Cerebellar nuclear complex (tissue), 1 donor: ENCODE measurements around the gene AASDH.

Experiments used
- DNase-seq, 2 experiments: peaks; one replicate each; lab custom pipeline; 2025; lab: John Stamatoyannopoulos, UW

AASDH gene

GRCh38 chr4:56315543-56315942, 71.7 kb downstream of the AASDH start:
- DNase-seq, result no peak

- DNase-seq, result no peak
These were observed 72.2 kb downstream of the AASDH start for GRCh38 chr4:56315041-56315440.

- no peak for DNase-seq
These were observed 72.9 kb downstream of the AASDH start for GRCh38 chr4:56314207-56314915.

GRCh38 chr4:56313132-56313531, 74.2 kb downstream of the AASDH start:
- DNase-seq, result no peak

- DNase-seq, result peak in 1 of 2 experiments; percentile 4
These were observed 75.9 kb downstream of the AASDH start for GRCh38 chr4:56311299-56311975.

- no peak for DNase-seq
These were observed 76.7 kb downstream of the AASDH start for GRCh38 chr4:56310401-56311125.

GRCh38 chr4:56308384-56308783, 78.9 kb downstream of the AASDH start:
- DNase-seq, result no peak

- DNase-seq, result no peak
These were observed 79.9 kb downstream of the AASDH start for GRCh38 chr4:56307423-56307822.

- DNase-seq, result no peak
These were observed 81.9 kb downstream of the AASDH start for GRCh38 chr4:56305390-56305789.

GRCh38 chr4:56303921-56304320, 83.4 kb downstream of the AASDH start:
- no peak for DNase-seq

GRCh38 chr4:56302760-56303159, 84.5 kb downstream of the AASDH start:
- DNase-seq, result no peak

- no peak for DNase-seq
These were observed 85.2 kb downstream of the AASDH start for GRCh38 chr4:56301997-56302496.

- DNase-seq, result peak in 1 of 2 experiments; percentile 12
These were observed 85.9 kb downstream of the AASDH start for GRCh38 chr4:56301181-56301996.

GRCh38 chr4:56298236-56298635, 89.1 kb downstream of the AASDH start:
- DNase-seq, result no peak

GRCh38 chr4:56297776-56298175, 89.5 kb downstream of the AASDH start:
- no peak for DNase-seq

GRCh38 chr4:56296526-56296925, 90.8 kb downstream of the AASDH start:
- no peak for DNase-seq

- DNase-seq, result no peak
These were observed 94.2 kb downstream of the AASDH start for GRCh38 chr4:56293121-56293520.

- no peak for DNase-seq
These were observed 97.4 kb downstream of the AASDH start for GRCh38 chr4:56289934-56290333.

GRCh38 chr4:56288663-56289062, 98.6 kb downstream of the AASDH start:
- no peak for DNase-seq
